ENCODE measurements around the gene RORB. TPM values are rescaled to one million over a fixed set of nuclear protein-coding genes. Genes with fewer than 3 reads are reported as not detected.

Gene RORB
- total RNA-seq, 1 donor from 2014 or later = 2.7 TPM

DNA sequence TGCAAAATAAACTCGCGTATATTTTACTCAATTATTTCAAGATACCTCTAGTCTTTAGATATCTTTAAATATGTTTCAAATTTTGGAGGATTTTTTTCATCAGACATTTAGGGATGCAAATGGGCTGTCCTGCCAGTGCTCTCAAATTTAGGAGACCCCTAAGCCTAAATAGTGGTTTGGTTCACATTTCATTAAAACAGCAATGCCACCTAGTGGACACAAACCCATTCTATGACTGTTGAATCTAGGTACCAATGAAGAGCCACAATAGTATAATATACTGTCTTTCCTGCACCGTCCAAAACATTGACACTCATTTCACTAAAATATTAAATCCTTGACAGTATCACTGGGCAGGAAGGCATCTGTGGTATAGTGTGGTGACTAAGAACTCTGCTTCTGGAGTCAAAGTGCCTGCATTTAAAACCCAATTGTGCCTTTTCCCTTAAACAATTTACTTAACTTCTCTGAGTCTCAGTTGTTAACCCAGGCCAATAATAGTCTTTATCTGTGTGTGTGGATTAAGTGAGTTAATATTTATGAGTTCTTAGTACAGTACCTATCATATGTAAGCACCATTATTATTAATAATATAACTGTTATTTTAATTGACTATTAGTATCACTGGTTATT lies 148.0 kb downstream of the RORB start:
- Histone ChIP-seq H3K9me3 (no peaks in the 10 kb centered on the region), H3K27ac (no peak overlapping the region), H3K4me3 (no peak overlapping the region), H3K4me1 (no peaks in the 10 kb centered on the region), H3K27me3 (no peaks in the 10 kb centered on the region), H3K36me3 (no peaks in the 10 kb centered on the region)
- TF ChIP-seq POLR2AphosphoS5 (IDR thresholded peaks at IDR 0.05; ENCODE audit: insufficient read depth in 1 of 2, low read depth in 1 of 2) = no peak
- TF ChIP-seq, protein P1, sequence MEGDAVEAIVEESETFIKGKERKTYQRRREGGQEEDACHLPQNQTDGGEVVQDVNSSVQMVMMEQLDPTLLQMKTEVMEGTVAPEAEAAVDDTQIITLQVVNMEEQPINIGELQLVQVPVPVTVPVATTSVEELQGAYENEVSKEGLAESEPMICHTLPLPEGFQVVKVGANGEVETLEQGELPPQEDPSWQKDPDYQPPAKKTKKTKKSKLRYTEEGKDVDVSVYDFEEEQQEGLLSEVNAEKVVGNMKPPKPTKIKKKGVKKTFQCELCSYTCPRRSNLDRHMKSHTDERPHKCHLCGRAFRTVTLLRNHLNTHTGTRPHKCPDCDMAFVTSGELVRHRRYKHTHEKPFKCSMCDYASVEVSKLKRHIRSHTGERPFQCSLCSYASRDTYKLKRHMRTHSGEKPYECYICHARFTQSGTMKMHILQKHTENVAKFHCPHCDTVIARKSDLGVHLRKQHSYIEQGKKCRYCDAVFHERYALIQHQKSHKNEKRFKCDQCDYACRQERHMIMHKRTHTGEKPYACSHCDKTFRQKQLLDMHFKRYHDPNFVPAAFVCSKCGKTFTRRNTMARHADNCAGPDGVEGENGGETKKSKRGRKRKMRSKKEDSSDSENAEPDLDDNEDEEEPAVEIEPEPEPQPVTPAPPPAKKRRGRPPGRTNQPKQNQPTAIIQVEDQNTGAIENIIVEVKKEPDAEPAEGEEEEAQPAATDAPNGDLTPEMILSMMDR (IDR thresholded peaks at IDR 0.05) = no peak
- no peak for TF ChIP-seq POLR2A (IDR thresholded peaks at IDR 0.05)
- intact Hi-C loops (cut with DNase I) = loop anchor here (5.0 kb wide), 1 partner anchor 362 kb away; no protein-coding TSS in a partner anchor
- DNase-seq (ENCODE audit: extremely low spot score in 2 of 2) = no peak

DNA sequence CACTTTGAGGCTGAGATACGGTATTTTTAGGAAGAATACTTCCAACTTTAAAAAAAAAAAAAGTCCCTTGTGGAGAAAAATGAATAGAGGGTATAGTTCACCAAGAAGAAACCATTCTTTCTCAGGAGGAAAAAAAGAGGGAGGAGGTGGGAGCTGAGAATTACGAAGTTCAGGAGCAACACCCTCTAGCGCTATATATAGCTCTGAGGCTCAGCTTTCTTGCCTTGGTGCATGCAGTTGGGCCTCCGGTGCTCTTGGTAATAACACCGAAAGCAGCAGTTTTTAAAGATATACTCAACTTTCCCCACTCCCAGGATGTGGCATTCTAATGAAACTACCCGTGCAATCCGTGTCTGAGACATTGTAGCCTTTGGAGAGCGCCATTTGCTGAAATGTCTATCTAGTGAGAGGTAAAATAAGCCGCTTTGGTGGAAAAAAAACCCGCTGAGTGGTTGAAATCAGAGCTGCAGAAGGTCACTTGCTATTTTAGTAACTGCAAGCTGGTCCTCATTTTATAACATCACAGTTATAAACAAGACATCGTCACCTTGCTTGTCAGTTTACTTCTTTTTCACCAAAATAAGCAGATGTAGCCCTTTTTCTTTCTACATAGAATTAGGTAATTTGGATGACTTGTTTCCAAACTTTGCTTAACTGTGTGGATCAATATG lies 156.4 kb downstream of the RORB start:
- intact Hi-C loops (cut with DNase I) = no loop called here
- DNase-seq (ENCODE audit: extremely low spot score in 2 of 2) = no peak
- TF ChIP-seq, protein P1 (IDR thresholded peaks at IDR 0.05) = no peak
- no peak for TF ChIP-seq POLR2AphosphoS5 (IDR thresholded peaks at IDR 0.05; ENCODE audit: insufficient read depth in 1 of 2, low read depth in 1 of 2)
- no peak for TF ChIP-seq POLR2A (IDR thresholded peaks at IDR 0.05)
- H3K36me3 ChIP-seq = no peaks in the 10 kb centered on the region
- no peak overlapping the region for H3K4me3 ChIP-seq
- H3K27me3 ChIP-seq = no peaks in the 10 kb centered on the region
- no peaks in the 10 kb centered on the region for H3K4me1 ChIP-seq
- H3K9me3 ChIP-seq = no peaks in the 10 kb centered on the region
- no peak overlapping the region for H3K27ac ChIP-seq

DNA sequence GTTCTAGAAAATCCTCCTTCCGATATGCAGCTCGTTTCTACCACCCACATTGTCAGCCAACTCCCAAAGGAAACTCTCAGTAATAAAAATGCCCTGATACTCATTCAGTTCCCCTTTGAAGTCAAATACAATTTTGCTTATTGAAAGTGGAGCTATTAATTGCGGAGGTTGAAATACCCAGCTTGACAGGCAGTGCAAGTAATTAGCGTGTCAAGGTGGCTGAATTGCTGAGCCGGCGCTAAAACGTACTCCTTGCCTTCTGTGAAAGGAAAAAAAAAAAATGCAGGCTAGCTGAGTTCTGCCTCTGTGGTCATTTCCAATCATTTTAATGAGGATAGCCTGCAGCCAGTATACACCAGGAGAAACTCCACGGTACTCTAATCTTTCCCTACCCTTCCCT lies 165.5 kb downstream of the RORB start:
- Histone ChIP-seq H3K9me3 (no peaks in the 10 kb centered on the region), H3K27me3 (no peaks in the 10 kb centered on the region), H3K27ac (no peak overlapping the region), H3K36me3 (no peaks in the 10 kb centered on the region), H3K4me1 (no peaks in the 10 kb centered on the region), H3K4me3 (no peak overlapping the region)
- TF ChIP-seq POLR2A (IDR thresholded peaks at IDR 0.05) (no peak), POLR2AphosphoS5 (IDR thresholded peaks at IDR 0.05; ENCODE audit: insufficient read depth in 1 of 2, low read depth in 1 of 2) (no peak)
- TF ChIP-seq, protein P1 (IDR thresholded peaks at IDR 0.05) = no peak
- intact Hi-C loops (cut with DNase I) = no loop called here
- no peak for DNase-seq (ENCODE audit: extremely low spot score in 2 of 2)

DNA sequence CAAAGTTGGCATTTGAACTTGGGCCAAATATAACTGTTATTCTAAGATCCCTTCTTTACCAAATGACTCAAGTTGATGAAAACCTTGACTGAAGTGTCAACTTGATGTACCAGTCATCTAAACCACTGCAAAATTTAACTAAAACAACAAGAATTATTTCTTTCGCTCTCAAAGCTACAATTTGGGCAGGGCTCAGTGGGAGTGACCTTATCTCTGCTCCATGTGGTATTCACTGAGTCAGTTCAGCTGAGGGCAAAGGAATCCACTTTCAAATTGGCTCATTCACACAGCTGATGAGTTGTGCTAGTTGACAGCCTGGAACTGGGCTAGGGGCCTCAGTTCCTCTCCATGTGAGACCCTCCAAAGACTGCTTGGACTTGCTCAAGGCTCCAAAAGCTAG lies 166.3 kb downstream of the RORB start:
- no peak for DNase-seq (ENCODE audit: extremely low spot score in 2 of 2)
- no peaks in the 10 kb centered on the region for H3K27me3 ChIP-seq
- no peaks in the 10 kb centered on the region for H3K9me3 ChIP-seq
- no peaks in the 10 kb centered on the region for H3K4me1 ChIP-seq
- H3K27ac ChIP-seq = no peak overlapping the region
- TF ChIP-seq POLR2AphosphoS5 (IDR thresholded peaks at IDR 0.05; ENCODE audit: insufficient read depth in 1 of 2, low read depth in 1 of 2) = no peak
- TF ChIP-seq, protein P1 (IDR thresholded peaks at IDR 0.05) = no peak
- no peak for TF ChIP-seq POLR2A (IDR thresholded peaks at IDR 0.05)
- intact Hi-C loops (cut with DNase I) = no loop called here
- no peaks in the 10 kb centered on the region for H3K36me3 ChIP-seq
- H3K4me3 ChIP-seq = no peak overlapping the region

Measured in vagina (tissue), 2 donors.